ENCODE results near the gene MSL3B.
A peak's percentile ranks its signal among the peaks of the same experiment; 100 is the strongest.

The MSL3B gene

GRCh38 chr2:233853353-233853752, 14.8 kb downstream of the MSL3B start:
- Mint-ChIP-seq H3K9me3 (ENCODE audit: unreplicated experiment) (no peaks in the 10 kb centered on the region), H3K27me3 (ENCODE audit: unreplicated experiment) (peaks cover 4% of the 10 kb centered on the region), H3K4me3 (ENCODE audit: unreplicated experiment) (peak overlapping the region; percentile 98), H3K27ac (ENCODE audit: unreplicated experiment) (no peak overlapping the region), H3K4me1 (ENCODE audit: low read depth, unreplicated experiment) (peaks cover 6% of the 10 kb centered on the region), H3K36me3 (ENCODE audit: unreplicated experiment) (no peaks in the 10 kb centered on the region)
- DNase-seq: no peak
- no peak for TF ChIP-seq CTCF (IDR thresholded peaks at IDR 0.05; ENCODE audit: partially characterized antibody, unreplicated experiment)

GRCh38 chr2:233852056-233852455, 16.1 kb downstream of the MSL3B start:
- no peak for TF ChIP-seq CTCF (IDR thresholded peaks at IDR 0.05; ENCODE audit: partially characterized antibody, unreplicated experiment)
- Mint-ChIP-seq H3K4me1 (ENCODE audit: low read depth, unreplicated experiment) (peaks cover 6% of the 10 kb centered on the region), H3K4me3 (ENCODE audit: unreplicated experiment) (no peak overlapping the region), H3K9me3 (ENCODE audit: unreplicated experiment) (no peaks in the 10 kb centered on the region), H3K36me3 (ENCODE audit: unreplicated experiment) (no peaks in the 10 kb centered on the region), H3K27me3 (ENCODE audit: unreplicated experiment) (peaks cover 6% of the 10 kb centered on the region), H3K27ac (ENCODE audit: unreplicated experiment) (no peak overlapping the region)
- DNase-seq: no peak

- Mint-ChIP-seq H3K4me1 (ENCODE audit: low read depth, unreplicated experiment) (peaks cover 6% of the 10 kb centered on the region), H3K27ac (ENCODE audit: unreplicated experiment) (no peak overlapping the region), H3K9me3 (ENCODE audit: unreplicated experiment) (no peaks in the 10 kb centered on the region), H3K4me3 (ENCODE audit: unreplicated experiment) (no peak overlapping the region), H3K36me3 (ENCODE audit: unreplicated experiment) (no peaks in the 10 kb centered on the region), H3K27me3 (ENCODE audit: unreplicated experiment) (peaks cover 4% of the 10 kb centered on the region)
- no peak for TF ChIP-seq CTCF (IDR thresholded peaks at IDR 0.05; ENCODE audit: partially characterized antibody, unreplicated experiment)
- no peak for DNase-seq
These were observed 17.0 kb downstream of the MSL3B start for GRCh38 chr2:233851169-233851568.

GRCh38 chr2:233850745-233851144, 17.4 kb downstream of the MSL3B start:
- TF ChIP-seq CTCF (IDR thresholded peaks at IDR 0.05; ENCODE audit: partially characterized antibody, unreplicated experiment): no peak
- peaks cover 6% of the 10 kb centered on the region for H3K4me1 Mint-ChIP-seq (ENCODE audit: low read depth, unreplicated experiment)
- H3K4me3 Mint-ChIP-seq (ENCODE audit: unreplicated experiment): no peak overlapping the region
- no peak for DNase-seq
- H3K27me3 Mint-ChIP-seq (ENCODE audit: unreplicated experiment): peaks cover 4% of the 10 kb centered on the region
- no peaks in the 10 kb centered on the region for H3K9me3 Mint-ChIP-seq (ENCODE audit: unreplicated experiment)
- H3K36me3 Mint-ChIP-seq (ENCODE audit: unreplicated experiment): no peaks in the 10 kb centered on the region
- no peak overlapping the region for H3K27ac Mint-ChIP-seq (ENCODE audit: unreplicated experiment)

- peaks cover 4% of the 10 kb centered on the region for H3K27me3 Mint-ChIP-seq (ENCODE audit: unreplicated experiment)
- no peaks in the 10 kb centered on the region for H3K9me3 Mint-ChIP-seq (ENCODE audit: unreplicated experiment)
- H3K27ac Mint-ChIP-seq (ENCODE audit: unreplicated experiment): no peak overlapping the region
- no peak overlapping the region for H3K4me3 Mint-ChIP-seq (ENCODE audit: unreplicated experiment)
- H3K36me3 Mint-ChIP-seq (ENCODE audit: unreplicated experiment): no peaks in the 10 kb centered on the region
- TF ChIP-seq CTCF (IDR thresholded peaks at IDR 0.05; ENCODE audit: partially characterized antibody, unreplicated experiment): no peak
- peaks cover 6% of the 10 kb centered on the region for H3K4me1 Mint-ChIP-seq (ENCODE audit: low read depth, unreplicated experiment)
- DNase-seq: no peak
These were observed 18.4 kb downstream of the MSL3B start for GRCh38 chr2:233849607-233850271.

Measured in glutamatergic neuron (in vitro differentiated cells).